ENCODE data around the gene RYR1.
"Not testable (repeated sequence)": the region's sequence is repeated elsewhere in the genome, so short reads cannot be mapped to it uniquely, and the experiment has no call there.

GRCh38 chr19:38472725-38473124 lies 39.2 kb downstream of the RYR1 start:
- not testable (repeated sequence) for TF ChIP-seq CTCF (conservative IDR thresholded peaks at IDR 0.05; ENCODE audit: low read depth, low read length); EZH2 (IDR thresholded peaks at IDR 0.05; ENCODE audit: low read length, unreplicated experiment); EZH2phosphoT487 (IDR thresholded peaks at IDR 0.05; ENCODE audit: borderline replicate concordance, low read length)

Data from PC-3 (cell line).